Superior temporal gyrus (tissue), 1 donor: Measurements from ENCODE around the gene ABRACL.
"Not testable (repeated sequence)": the region's sequence is repeated elsewhere in the genome, so short reads cannot be mapped to it uniquely, and the experiment has no call there.

Source experiments
- DNase-seq: peaks from one replicate; pipeline ENCODE4 v3.0.0-alpha.2; 2016; ENCODE audit errors: extremely low spot score

Gene ABRACL

GRCh38 chr6:139011980-139012379 is 16.6 kb upstream of the ABRACL start:
- DNase-seq: no peak

DNA sequence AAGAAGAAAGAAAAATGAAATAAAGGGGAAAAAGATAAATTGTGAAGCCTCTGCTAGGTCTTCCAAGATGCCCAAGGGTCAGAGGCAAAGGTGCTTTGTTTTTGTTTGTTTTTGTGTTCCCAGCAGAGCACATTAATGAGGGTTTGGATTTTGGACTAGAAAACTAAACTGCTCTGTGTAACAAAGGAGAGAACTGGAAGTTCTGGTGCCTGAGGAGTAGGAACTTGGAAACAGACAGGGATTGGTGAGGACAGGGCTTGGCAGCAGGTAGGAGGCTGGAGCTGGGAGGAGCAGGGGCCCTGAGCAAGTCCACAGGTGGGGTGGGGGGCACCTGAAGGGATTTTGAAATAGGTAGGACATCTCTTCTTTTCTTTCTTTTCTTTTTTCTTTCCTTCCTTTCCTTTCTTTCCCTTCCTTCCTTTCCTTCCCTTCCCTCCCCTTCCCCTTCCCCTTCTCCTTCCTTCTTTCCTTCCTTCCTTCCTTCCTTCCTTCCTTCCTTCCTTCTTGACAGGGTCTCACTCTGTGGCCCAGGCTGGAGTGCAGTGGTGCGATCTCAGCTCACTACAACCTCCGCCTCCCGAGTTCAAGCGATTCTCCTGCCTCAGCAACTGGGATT is 15.3 kb upstream of the ABRACL start:
- no peak for DNase-seq

DNA sequence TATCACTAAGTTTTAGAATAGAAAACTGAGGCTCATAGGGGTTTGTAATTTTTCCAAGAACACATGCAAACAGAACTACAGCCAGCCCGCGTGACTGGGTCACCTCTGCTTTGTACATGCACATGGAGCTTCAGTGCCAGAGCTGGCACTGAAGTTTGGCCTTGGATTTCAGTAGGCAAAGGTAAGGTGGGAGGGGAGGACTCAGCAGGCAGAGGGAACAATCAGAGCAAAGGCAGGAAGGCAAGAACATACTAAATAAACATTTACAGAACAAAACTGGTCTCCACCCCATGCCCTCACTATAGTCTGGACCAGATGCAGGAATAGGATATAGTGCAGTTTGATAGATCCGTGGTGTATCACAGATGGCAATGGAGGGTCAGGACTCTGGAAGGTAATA is 13.6 kb upstream of the ABRACL start:
- DNase-seq: no peak

- DNase-seq: peak; percentile 37
Observed at GRCh38 chr6:139016337-139017213, 12.0 kb upstream of the ABRACL start.

DNA sequence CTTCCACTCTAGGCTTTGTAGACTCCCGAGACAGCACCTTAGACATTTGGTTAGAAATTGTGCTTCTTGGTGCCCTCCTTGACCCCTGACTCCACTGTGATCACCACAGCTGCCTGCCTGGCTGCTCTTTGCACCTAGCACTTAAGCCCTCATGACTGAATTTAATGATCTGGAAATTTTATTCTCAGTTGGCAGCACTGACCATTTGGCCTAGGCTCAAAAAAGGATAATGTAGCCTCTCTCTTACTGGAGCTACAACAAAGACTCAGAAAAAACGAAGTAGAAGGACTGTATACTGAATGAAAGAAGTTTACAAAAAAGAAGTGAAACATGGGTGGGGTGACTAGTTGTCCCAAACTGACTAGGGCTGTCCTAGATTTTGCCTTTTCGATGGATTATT is 11.3 kb upstream of the ABRACL start:
- DNase-seq: peak; percentile 18

- DNase-seq: no peak
Observed at GRCh38 chr6:139019722-139020121, 8.8 kb upstream of the ABRACL start.

DNA sequence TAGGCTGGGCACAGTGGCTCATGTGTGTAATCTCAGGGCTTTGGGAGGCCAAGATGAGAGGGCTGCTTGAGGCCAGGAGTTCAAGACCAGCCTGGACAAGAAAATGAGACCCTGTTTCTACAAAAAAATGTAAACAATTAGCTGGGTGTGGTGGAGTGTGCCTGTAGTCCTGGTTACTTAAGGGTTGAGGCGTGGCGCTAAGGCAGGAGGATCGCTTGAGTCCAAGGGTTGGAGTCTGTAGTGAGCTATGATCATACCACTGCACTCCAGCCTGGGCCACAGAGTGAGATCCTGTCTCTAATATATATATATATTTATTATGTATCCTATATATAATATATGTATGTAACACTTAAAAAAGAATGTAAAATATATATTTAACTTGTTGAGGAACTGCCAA is 7.9 kb upstream of the ABRACL start:
- no peak for DNase-seq

- DNase-seq: not testable (repeated sequence)
Observed at GRCh38 chr6:139025416-139025815, 3.1 kb upstream of the ABRACL start.

DNA sequence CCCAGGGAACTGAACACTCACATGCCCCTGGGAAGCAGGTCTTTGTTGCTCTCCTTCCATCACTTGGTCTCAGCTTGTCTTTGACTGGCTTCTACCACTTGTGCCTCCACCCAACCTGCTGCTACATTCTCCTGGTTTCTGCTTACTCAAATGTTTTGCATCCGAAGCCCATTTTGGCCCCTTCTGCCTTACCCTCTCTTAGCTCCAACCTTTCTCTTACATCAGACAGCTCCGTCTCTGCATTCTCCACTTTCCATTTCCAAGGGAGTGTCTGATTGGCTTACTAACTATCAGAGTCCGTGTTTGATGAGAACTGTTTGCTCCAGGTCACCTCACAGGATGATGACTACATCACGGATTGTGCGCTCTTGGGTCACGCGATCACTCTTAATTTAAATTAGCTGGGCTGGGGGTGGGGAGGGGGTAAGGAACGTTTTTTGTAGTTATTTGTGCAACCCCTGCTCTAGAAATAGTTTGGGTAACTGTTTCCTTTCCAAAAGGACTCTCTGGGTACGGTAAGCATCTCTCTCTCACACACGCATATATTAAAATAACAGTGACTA is 844 bp upstream of the ABRACL start:
- DNase-seq: no peak

GRCh38 chr6:139028215-139028657 is 309 bp upstream of the ABRACL start:
- peak; percentile 31 for DNase-seq

GRCh38 chr6:139029470-139030227 is 1.1 kb downstream of the ABRACL start:
- no peak for DNase-seq

DNA sequence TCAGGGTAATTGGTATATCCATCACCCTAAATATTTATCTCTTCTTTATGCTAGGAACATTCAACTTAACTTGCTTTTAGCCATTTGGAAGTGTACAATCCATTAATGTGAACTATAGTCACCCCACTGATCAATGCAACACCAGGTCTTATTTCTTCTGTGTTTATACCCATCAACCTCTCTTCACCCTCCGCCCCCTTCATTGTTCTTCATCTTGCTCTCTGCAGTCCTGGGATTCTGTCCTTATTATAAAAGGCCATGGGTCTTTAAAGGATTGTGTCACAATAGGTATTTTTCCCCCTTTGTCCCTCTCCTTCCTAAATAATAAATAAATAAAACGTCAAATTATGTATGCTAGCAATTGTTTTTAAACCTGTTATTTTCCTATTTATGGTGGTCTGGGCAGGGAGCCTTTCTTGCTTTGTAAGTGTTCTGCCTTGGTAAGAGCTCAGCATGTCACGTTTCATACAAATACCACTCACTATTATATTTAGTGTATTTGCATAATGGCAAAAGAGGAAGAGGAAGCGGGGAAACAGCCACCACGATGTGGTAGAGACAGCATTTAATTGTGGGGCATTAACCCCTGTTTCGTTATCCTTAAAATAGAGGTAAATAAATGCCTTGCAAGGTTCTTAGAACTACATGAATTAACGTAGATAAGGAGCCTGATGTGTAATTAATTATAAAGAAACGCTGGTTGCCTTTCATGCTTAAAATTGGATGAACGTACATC is 1.9 kb downstream of the ABRACL start:
- DNase-seq: no peak

DNA sequence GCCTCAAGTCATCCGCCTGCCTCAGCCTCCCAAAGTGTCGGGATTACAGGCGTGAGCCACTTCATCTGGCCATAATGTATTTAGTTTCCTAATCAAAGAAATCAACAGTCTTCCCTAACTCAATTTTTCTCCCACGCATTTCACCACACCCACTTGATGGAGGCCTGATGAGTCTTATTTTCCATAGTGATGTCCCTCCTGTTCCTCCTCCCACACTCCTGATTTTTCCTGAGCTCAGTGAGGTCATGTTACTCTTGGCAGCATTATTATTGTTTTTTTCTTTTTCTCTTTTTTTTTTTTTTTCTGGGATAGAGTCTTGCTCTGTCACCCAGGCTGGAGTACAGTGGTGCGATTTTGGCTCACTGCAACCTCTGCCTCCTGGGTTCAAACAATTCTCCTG is 8.9 kb downstream of the ABRACL start:
- no peak for DNase-seq

GRCh38 chr6:139044250-139044649 is 15.7 kb downstream of the ABRACL start:
- no peak for DNase-seq

DNA sequence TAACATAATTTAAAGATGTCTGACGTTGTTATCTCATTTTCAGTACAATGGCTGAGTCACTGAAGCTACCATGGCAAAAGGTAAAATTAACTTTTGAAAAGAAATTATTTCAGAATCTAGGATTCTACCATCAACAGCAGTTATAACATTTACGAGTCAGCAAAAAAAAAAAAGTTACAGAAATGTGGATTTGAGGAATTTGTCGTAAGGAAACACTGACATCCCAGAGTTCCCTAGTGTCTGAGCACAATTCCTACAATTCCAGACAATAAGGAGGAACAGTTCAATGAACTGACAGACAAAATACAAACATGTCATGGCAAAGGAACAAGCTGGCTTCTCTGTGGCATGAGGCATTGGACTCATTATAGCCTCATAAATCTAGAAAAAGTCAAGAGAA is 19.1 kb downstream of the ABRACL start:
- DNase-seq: no peak

- DNase-seq: not testable (repeated sequence)
Observed at GRCh38 chr6:139048912-139049311, 20.4 kb downstream of the ABRACL start.

DNA sequence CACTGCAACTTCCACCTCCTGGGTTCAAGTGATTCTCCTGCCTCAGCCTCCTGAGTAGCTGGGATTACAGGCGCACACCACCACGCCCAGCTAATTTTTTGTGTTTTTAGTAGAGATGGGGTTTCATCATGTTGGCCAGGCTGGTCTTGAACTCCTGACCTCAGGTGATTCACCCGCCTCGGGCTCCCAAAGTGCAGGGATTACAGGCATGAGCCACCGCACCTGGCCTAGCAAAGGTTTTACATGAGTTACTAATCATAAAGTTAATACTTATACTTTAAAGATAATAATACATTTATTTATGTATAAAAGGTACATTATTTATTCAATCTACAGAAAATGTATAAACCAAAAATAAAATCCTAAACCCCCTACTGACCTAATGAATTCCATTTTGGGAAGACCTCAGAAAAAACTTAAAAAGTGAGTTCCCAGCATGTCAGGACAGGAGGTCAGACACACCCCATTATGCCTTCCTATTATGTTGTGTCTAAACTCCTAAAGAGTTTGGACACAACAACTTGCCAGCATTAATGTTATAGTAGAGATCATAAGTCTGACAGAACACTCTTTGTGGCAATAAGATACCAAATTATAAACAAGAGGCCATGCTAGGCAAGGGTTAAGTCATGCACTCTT is 21.7 kb downstream of the ABRACL start:
- not testable (repeated sequence) for DNase-seq

DNA sequence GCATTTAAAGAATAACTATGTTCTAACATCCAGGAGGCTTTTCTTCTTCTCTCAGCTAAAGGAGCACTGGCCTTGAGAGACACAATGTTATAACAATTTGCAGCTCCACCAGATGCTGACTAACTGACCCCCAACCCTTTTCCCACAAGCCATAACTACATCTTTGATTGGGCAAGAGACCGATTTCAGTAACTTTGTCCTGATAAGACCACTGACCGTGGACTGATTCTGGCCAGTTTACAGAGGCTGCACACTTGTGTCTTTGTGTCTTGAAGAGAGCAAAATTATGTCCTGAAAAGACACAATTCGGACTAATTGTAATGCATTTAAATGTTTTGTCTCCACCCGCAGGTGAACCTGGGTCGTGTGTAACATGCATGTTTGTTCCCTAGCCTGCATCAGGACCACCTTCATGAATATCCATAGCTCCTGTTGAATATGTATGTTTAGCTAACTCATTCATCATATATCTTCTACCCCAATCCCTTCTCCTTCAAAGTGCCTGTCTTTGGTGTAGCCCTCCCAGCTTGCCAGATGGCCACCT is 22.3 kb downstream of the ABRACL start:
- no peak for DNase-seq

GRCh38 chr6:139051396-139052060 is 23.0 kb downstream of the ABRACL start:
- DNase-seq: no peak

- DNase-seq: no peak
Observed at GRCh38 chr6:139053382-139053781, 24.8 kb downstream of the ABRACL start.
